SK-N-MC (cell line): ENCODE data around the gene ZNHIT1.
A peak's percentile ranks its signal among the peaks of the same experiment; 100 is the strongest.

Source experiments
- DNase-seq: peaks from one replicate; pipeline ENCODE4 v3.0.0-alpha.2; 2011; ENCODE audit warnings: low read depth, low spot score
- H3K27ac ChIP-seq: fragments of 200-600 bp; sonication (generic); 2 replicates; pipeline ENCODE4 v1.5.1; 2016; ENCODE audit warnings: mixed run types
- H3K36me3 ChIP-seq: fragments of 200-600 bp; sonication (generic); 2 replicates; pipeline ENCODE4 v1.6.1; 2017; ENCODE audit warnings: antibody characterized with exemption, low read length, mixed read lengths; ENCODE audit not compliant: insufficient read depth
- H3K4me3 ChIP-seq: fragments of 200-600 bp; sonication (generic); 2 replicates; pipeline ENCODE4 v1.5.1; 2016
- H3K9ac ChIP-seq: fragments of 200-600 bp; sonication (generic); 2 replicates; pipeline ENCODE4 v1.8.0; 2017; ENCODE audit warnings: mixed run types, mixed read lengths; ENCODE audit not compliant: insufficient read length
- H3K9me3 ChIP-seq: fragments of 200-600 bp; sonication (generic); 2 replicates; pipeline ENCODE4 v1.6.1; 2017; ENCODE audit warnings: low read depth, mild to moderate bottlenecking, antibody characterized with exemption, low read length, moderate library complexity, mixed read lengths
- EZH2 ChIP-seq: fragments of 200-600 bp; sonication (generic); IDR thresholded peaks from one replicate; pipeline ENCODE4 v1.6.1; 2017; ENCODE audit warnings: antibody characterized with exemption
- FOXP2 ChIP-seq: optimal IDR thresholded peaks from 2 replicates; pipeline ENCODE3; 2011; ENCODE audit warnings: mild to moderate bottlenecking, moderate library complexity; ENCODE audit not compliant: insufficient read depth; ENCODE audit errors: extremely low read length, control extremely low read depth
- POLR2AphosphoS5 ChIP-seq: IDR thresholded peaks from 2 replicates; pipeline ENCODE4 v1.6.1; 2012; ENCODE audit warnings: mild to moderate bottlenecking, low read depth, low read length, borderline replicate concordance

The ZNHIT1 gene

DNA sequence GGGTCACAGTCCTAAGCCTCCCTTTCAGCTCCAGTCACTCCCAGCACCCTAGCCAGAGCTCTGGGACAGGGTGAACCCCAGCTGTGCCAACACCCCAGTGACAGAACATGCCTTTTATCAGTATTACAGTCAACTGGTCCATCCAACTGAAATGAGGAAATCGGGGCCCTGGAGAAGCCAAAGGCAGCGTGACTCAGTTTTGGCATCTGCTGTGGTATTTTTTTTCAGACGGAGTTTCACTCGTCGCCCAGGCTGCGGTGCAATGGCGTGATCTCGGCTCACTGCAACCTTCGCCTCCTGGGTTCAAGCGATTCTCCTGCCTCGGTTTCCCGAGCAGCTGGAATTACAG is 23.0 kb downstream of the ZNHIT1 start:
- Histone ChIP-seq H3K4me3 (no peak overlapping the region), H3K9ac (no peak overlapping the region), H3K27ac (no peak overlapping the region), H3K36me3 (no peaks in the 10 kb centered on the region; the same call in 1 of the 2 replicates), H3K9me3 (no peaks in the 10 kb centered on the region)
- no peak for DNase-seq
- TF ChIP-seq FOXP2 (no peak), POLR2AphosphoS5 (no peak), EZH2 (no peak)

DNA sequence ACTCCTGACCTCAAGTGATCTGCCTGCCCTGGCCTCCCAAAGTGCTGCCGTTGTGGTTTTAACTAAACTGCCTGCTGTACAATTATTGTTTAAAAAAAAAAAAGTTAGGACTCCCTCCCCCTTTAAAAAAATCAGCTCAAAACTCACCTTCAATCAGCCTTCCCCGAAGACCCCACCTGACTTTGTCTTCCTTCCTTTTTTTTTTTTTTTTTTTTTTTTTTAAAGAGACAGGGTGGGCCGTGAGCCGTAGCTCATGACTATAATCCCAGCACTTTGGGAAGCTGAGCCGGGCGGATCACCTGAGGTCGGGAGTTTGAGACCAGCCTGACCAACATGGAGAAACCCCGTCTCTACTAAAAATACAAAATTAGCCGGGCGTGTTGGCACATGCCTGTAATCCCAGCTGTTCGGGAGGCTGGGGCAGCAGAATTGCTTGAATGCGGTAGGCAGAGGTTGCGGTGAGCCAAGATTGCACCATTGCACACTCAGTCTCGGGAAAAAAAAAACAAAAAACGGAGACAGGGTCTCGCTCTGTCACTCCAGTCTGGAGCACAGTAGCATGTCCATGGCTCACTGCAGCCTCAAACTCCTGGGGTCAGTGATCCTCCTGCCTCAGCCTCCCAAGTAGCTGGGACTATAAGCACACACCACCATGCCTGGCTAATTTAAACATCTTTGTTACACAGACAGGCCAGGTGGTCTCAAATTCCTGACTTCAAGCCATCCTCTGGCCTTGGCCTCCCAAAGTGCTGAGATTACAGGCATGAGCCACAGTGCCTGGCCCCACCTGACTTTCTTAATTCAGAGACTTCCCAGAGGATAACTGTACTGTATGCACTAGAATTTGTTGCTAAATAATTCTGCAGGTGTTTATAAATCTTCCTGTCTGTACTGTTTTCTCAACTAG is 23.7 kb downstream of the ZNHIT1 start:
- no peak for DNase-seq
- H3K9me3 ChIP-seq = no peaks in the 10 kb centered on the region
- H3K9ac ChIP-seq = no peak overlapping the region
- H3K27ac ChIP-seq = no peak overlapping the region
- H3K4me3 ChIP-seq = no peak overlapping the region
- TF ChIP-seq FOXP2 = no peak
- TF ChIP-seq EZH2 = no peak
- TF ChIP-seq POLR2AphosphoS5 = no peak
- no peaks in the 10 kb centered on the region; the same call in 1 of the 2 replicates for H3K36me3 ChIP-seq

GRCh38 chr7:101243646-101244374 is 25.8 kb downstream of the ZNHIT1 start:
- H3K9ac ChIP-seq = peak overlapping the region; percentile 92
- no peaks in the 10 kb centered on the region; the same call in 1 of the 2 replicates for H3K36me3 ChIP-seq
- H3K27ac ChIP-seq = no peak overlapping the region
- DNase-seq = no peak
- TF ChIP-seq FOXP2 (no peak), POLR2AphosphoS5 (no peak; the same call in 1 of the 2 replicates), EZH2 (no peak)
- H3K4me3 ChIP-seq = peak overlapping the region; percentile 97
- H3K9me3 ChIP-seq = no peaks in the 10 kb centered on the region

DNA sequence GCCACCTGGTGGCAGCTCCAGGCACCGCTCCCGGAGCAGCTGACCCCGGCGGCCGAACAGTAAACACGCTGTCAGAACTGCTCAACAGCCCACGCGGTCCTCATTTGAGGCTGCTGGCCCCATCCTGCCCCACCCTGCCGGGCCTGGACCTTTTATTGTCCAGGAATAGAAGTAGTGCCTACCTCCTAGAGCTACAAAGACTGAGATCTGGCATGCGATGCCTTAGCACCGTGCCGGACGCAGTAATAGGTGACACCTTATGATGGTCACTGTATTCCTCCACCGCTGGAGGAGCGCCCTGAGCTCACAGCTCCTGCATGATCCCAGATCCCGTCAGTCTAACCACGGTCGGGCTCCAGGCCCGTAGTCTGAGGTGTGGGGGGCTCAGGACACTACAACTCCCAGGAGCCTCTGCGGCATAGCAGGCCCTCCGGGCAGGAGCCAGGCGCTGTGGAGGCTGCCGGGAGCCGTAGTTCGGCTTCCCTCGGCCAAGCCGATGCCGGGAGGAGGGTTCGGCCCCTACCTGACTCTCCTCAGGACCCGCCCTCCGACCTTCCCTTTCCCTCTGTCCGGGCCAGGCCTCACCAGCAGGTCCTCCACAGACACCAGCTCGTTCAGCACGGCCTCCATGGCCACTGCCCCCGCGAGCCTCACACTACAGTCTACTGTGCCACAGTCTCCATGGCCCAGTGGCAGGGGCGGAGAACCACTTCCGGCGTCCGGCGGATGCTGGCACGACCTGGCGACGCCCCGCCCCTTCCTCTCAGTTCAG is 26.6 kb downstream of the ZNHIT1 start, which contains the start of gene FIS1:
Gene FIS1, minus strand, starts transcription at position 707 of the 772 bp plus-strand sequence. Its CDS starts 77 bp downstream, at position 630.
- TF ChIP-seq FOXP2 (peak; percentile 90), POLR2AphosphoS5 (peak; percentile 89; the same call in 1 of the 2 replicates), EZH2 (no peak)
- peak; percentile 26 for DNase-seq
- peak within 1 kb of the TSS; percentile 32; the same call in 1 of the 2 replicates for H3K27ac ChIP-seq
- no peaks in the 10 kb centered on the region; the same call in 1 of the 2 replicates for H3K36me3 ChIP-seq
- H3K9ac ChIP-seq = peak within 1 kb of the TSS; percentile 92
- H3K9me3 ChIP-seq = no peaks in the 10 kb centered on the region
- H3K4me3 ChIP-seq = peak within 1 kb of the TSS; percentile 97

DNA sequence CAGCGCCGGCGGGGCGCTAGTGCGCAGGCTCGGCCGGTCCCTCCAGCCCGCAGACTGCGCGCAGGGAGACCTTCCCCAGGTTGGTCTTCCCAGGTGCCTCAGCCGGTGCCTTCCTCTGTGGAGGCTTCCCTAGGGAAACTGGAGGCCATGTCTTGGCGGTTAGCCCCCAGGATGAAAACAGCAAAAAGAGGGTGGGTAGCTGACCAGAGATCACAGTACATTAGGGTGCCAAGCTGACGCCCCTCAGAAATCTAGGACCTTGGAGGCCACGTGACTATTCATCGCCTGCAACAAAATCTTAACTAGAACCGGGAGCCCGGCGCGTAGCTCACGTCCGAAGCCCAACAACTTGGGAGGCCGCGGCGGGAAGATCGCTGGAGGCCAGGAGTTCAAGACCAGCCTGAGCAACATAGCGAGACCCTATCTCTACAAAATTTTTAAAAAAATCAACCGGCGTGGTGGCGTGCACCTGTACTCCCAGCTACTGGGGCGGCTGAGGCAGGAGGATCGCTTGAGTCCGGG is 27.2 kb downstream of the ZNHIT1 start:
- Histone ChIP-seq H3K9ac (peak overlapping the region; percentile 92), H3K9me3 (no peaks in the 10 kb centered on the region), H3K36me3 (no peaks in the 10 kb centered on the region; the same call in 1 of the 2 replicates), H3K4me3 (peak overlapping the region; percentile 97), H3K27ac (no peak overlapping the region)
- no peak for TF ChIP-seq FOXP2
- peak; percentile 82 for TF ChIP-seq POLR2AphosphoS5
- no peak for DNase-seq

GRCh38 chr7:101248276-101248675 is 30.3 kb downstream of the ZNHIT1 start:
- DNase-seq = no peak
- no peak overlapping the region for H3K4me3 ChIP-seq
- H3K27ac ChIP-seq = no peak overlapping the region
- no peaks in the 10 kb centered on the region for H3K36me3 ChIP-seq
- no peaks in the 10 kb centered on the region for H3K9me3 ChIP-seq
- TF ChIP-seq EZH2 = no peak
- no peak for TF ChIP-seq POLR2AphosphoS5
- TF ChIP-seq FOXP2 = no peak
- H3K9ac ChIP-seq = no peak overlapping the region

- DNase-seq = no peak
- H3K9me3 ChIP-seq = no peaks in the 10 kb centered on the region
- H3K36me3 ChIP-seq = no peaks in the 10 kb centered on the region
- no peak overlapping the region for H3K4me3 ChIP-seq
- no peak overlapping the region for H3K27ac ChIP-seq
- TF ChIP-seq FOXP2 = no peak
- no peak for TF ChIP-seq EZH2
- TF ChIP-seq POLR2AphosphoS5 = no peak
- H3K9ac ChIP-seq = no peak overlapping the region
Observed at GRCh38 chr7:101250324-101250723, 32.4 kb downstream of the ZNHIT1 start.
